Stimulated activated CD8-positive, alpha-beta memory T cell treated with anti-CD3 and anti-CD28 coated beads, Interleukin-15, amount 100 ng/mL, for 48 hours (primary cell): ENCODE results near the gene COL18A1.

Experiments
- DNase-seq, 2 donors: peaks; one replicate each; pipeline ENCODE4 v3.0.0-alpha.2; 2020; ENCODE audit warnings: low read depth in 2 of 2

Gene COL18A1

DNA sequence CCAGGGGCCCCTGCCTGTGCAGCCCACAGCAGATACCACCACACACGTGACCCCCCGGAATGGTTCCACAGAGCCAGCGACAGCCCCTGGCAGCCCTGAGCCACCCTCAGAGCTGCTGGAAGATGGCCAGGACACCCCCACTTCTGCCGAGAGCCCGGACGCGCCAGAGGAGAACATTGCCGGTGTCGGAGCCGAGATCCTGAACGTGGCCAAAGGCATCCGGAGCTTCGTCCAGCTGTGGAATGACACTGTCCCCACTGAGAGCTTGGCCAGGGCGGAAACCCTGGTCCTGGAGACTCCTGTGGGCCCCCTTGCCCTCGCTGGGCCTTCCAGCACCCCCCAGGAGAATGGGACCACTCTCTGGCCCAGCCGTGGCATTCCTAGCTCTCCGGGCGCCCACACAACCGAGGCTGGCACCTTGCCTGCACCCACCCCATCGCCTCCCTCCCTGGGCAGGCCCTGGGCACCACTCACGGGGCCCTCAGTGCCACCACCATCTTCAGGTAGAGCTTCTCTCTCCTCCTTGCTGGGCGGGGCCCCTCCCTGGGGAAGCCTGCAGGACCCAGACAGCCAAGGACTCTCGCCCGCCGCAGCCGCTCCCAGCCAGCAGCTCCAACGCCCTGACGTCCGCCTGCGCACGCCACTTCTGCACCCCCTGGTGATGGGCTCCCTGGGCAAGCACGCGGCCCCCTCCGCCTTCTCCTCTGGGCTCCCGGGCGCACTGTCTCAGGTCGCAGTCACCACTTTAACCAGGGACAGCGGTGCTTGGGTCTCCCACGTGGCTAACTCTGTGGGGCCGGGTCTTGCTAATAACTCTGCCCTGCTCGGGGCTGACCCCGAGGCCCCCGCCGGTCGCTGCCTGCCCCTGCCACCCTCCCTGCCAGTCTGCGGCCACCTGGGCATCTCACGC lies 51.0 kb downstream of the COL18A1 start:
- DNase-seq = no peak

DNA sequence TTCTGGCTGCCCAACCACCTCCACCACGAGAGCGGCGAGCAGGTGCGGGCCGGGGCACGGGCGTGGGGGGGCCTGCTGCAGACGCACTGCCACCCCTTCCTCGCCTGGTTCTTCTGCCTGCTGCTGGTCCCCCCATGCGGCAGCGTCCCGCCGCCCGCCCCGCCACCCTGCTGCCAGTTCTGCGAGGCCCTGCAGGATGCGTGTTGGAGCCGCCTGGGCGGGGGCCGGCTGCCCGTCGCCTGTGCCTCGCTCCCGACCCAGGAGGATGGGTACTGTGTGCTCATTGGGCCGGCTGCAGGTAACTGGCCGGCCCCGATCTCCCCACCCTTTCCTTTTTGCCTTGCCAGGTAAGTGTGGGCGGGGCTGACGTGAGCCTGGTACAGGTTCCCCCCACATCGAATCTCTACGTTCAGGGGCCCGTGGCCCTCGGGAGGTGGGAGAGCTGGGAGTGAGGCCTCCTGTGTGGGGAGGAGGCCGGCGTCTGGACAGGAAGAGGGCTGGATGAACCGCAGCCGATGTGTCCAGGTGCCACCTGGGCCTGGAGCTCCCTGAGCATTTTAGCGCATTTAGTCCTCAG lies 51.7 kb downstream of the COL18A1 start:
- no peak for DNase-seq

DNA sequence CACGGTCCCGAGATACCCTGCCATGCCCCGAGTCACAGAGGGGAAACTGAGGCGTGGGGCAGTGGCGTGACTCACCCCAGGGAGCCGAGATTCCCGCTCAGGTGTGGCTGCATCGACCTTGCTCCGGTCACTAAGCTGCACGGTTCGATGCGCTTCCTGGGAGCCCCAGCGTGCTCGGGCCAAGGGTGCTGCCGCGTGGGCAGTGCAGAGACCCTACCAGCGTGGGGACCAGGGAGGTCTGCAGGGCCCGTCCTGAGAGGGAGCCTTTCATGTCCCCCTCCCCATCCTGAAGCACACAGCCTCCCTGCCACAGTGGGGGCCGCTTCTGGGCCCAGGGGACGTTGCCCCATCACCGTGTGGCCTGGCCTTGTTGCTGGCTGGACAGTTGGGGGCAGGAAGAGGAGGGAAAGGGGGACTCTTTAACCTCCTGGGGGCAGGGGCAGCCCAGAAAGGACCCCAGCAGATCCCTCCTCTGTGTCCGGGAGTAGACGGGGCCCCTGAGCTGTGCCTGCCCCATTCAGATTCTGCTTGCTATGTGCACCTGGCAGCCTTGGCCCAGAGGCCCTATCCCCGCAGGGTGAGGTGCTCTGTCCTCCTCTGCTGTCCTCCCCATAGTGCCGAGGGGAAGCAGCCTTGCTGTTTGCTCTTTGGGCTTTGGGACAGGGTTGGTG lies 52.3 kb downstream of the COL18A1 start:
- no peak for DNase-seq

GRCh38 chr21:45457832-45458172 lies 52.8 kb downstream of the COL18A1 start:
- DNase-seq = no peak

- DNase-seq = no peak
These were observed 53.6 kb downstream of the COL18A1 start for GRCh38 chr21:45458281-45459170.

DNA sequence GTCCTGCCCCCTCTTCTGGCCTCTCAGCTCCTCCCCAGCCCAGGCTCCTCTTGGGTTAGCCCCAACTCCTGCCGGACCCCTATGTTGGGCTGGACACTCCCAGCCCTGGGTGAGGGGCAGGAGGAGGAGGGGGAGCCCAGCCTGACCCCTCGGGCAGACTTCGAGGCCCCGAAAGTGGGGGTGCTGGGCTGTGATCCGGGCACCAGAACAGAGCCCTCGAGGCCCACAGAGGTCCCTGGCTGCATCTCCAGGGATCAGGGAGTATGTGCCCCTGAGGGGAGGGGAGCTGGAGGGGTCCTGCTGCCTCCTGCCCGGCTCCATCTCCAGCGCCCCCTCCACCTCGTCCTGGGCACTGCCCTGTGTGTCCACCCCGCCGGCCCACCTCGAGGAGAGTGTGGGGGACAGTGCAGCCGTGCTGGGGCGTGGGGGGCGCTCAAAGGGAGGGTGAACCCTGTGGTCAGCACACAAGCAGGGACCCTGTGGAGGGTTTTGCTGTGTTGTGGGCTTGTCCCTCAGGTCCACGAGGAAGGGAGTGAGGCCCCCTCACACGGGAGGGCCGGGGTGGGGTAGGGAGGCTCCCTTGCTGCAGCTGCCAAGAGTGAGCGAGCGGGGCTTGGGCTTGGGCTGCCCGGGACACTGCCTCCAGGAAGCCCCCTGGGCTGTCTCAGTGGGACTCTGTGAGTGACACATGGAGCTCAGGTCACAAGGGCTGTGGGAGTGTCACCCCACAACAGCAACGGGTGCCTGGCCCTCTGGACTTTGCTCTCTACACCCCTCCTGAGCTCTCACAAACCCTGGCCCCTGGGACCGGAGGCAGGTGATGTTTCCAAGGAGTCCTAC lies 54.4 kb downstream of the COL18A1 start:
- no peak for DNase-seq

DNA sequence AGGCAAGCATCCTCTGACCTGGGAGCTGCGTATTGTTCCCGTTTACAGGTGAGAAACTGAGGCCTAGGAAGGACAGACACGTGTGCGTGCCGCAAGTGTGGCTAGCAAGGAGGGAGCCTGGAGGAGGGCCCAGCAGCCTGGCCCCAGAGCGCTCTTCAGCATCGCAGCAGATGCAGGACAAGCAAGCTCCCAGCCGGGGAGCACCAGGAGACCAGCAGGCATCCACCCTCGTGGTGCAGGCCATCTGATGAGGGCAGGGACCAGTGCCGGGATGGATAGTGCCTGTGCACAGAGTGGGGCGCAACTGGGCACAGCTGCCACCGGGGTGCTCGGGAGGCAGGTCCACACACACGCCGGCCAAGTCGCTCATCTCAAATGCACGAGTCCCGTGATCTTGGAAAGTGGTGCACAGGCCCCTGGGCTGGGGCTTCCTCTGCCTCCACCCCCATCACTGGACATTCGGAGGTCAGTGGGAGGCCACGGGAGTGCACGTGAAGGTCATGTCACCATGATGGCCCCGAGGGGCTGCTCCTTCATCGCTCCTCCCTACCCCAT lies 55.1 kb downstream of the COL18A1 start:
- DNase-seq = no peak

GRCh38 chr21:45460611-45461368 lies 55.8 kb downstream of the COL18A1 start:
- DNase-seq = no peak

DNA sequence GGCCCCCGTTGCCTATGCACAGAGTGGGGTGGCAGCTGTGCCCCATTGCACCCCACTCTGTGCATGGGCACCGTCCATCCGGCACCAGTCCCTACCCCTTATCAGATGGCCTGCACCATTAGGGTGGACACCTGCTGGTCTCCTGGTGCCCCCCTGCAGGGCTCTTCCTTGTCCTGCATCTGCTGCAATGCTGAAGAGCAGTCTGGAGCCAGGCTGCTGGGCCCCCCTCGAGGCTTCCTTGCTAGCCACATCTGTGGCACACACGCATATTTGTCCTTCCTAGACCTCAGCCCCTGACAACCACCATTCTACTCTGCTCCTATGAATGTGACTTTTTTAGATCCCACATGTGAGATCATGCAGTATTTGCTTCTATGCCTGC lies 56.4 kb downstream of the COL18A1 start:
- no peak for DNase-seq

GRCh38 chr21:45461806-45462341 lies 56.9 kb downstream of the COL18A1 start:
- no peak for DNase-seq

- no peak for DNase-seq
These were observed 58.9 kb downstream of the COL18A1 start for GRCh38 chr21:45463871-45464270.

DNA sequence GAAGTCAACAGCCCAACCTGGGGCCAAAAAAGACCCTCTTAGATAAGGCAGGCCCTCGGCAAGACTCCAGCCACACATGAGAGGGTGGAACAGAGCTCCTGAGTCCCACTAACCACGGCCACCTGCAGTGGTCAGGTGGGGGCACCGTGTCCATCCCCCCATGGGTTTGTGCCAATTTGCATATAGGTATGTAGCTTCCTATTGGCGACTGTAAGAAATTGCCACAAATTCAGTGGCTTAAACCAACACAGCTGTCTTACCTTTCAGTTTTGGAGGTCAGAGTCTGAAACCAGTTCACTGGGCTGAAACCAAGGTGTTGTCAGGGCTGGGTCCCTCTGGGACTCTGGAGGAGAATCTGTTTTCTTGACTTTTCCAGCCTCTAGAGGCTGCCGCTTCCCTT lies 59.3 kb downstream of the COL18A1 start:
- DNase-seq = no peak

DNA sequence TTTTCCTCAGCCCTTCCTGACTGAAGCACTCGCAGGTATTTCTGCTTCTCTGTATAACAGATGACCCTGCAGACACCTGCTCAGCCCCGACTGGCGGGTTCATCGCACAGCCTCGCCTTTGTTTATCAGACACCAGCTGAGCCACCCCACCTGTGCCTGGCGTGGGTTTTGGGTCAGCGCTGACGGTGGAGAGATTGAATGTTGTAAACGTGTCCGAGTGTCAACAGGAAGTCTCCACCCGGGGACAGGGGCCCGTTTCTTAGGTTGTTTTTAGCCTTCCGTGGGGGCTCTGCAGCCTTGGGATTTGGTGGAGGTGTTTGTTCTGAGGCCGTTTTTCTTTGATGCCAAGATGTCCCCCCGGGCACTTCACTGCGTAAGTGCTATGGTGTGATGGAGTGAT lies 60.1 kb downstream of the COL18A1 start:
- no peak for DNase-seq

DNA sequence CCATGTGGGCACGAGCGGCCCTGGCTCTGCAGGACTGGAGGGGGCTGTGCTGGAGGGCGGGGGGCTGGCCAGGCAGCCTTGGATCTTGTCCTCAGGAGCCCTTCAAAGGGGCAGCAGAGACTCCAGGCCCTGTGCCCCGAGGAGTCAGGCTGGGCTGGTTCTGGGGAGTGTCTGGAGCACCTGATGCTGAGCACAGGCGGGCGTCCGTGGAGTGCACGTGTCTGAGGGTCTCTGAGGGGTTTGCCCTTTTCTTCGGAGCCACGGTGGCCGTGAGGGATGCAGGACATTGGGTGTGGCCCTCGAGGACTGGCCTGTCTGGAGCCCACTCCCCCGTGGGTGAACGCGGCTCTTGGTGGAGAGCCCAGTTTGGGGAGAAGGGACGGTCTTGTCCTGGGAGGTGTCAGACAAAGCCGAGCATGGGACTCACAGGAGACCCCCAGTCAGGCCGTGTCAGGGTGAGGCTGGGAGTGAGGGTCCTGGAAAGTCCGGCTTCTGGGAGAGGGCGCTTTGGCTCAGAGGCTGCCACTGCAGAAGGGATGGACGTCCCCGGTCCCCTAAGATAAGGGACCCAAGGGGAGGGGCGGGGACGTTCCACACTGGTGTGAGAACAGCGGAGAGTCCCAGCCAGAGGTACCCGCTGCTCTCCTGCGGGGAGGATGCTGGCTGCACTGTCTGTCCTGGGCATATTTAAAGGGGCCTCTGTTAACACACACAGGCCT lies 60.8 kb downstream of the COL18A1 start:
- no peak for DNase-seq

GRCh38 chr21:45466330-45467220 lies 61.6 kb downstream of the COL18A1 start:
- DNase-seq = no peak

GRCh38 chr21:45467221-45467779 lies 62.3 kb downstream of the COL18A1 start:
- DNase-seq = no peak
